Central memory CD8-positive, alpha-beta T cell (primary cell): ENCODE data around the gene KRT8.

Experiments used
- ATAC-seq: fragments of 150-1000 bp; cut with Tn5 transposase; replicated peaks from 2 replicates; pipeline ENCODE4 v1.10.0; 2022; ENCODE audit warnings: mild to moderate bottlenecking, moderate FRiP score, moderate number of reproducible peaks; ENCODE audit not compliant: poor library complexity, severe bottlenecking; ENCODE audit errors: extremely low read depth
- DNase-seq, 2 donors: peaks; one replicate each; pipeline ENCODE4 v3.0.0; 2021; ENCODE audit warnings: low spot score in 2 of 2
- H3K27ac Mint-ChIP-seq: one replicate; pipeline ENCODE4 v1.8.0; 2022; ENCODE audit warnings: low read depth, mild to moderate bottlenecking, moderate library complexity, mixed read lengths
- H3K27me3 Mint-ChIP-seq: one replicate; pipeline ENCODE4 v1.8.0; 2022; ENCODE audit warnings: mixed read lengths
- H3K36me3 Mint-ChIP-seq: one replicate; pipeline ENCODE4 v1.8.0; 2022; ENCODE audit warnings: mild to moderate bottlenecking, moderate library complexity, mixed read lengths; ENCODE audit not compliant: insufficient read depth
- H3K4me1 Mint-ChIP-seq: one replicate; pipeline ENCODE4 v1.8.0; 2022; ENCODE audit warnings: mixed read lengths
- H3K4me3 Mint-ChIP-seq: one replicate; pipeline ENCODE4 v1.8.0; 2022; ENCODE audit warnings: mild to moderate bottlenecking, moderate library complexity, mixed read lengths
- H3K9me3 Mint-ChIP-seq: one replicate; pipeline ENCODE4 v1.8.0; 2022; ENCODE audit warnings: mixed read lengths

Gene KRT8

GRCh38 chr12:52918784-52919183 is 13.9 kb upstream of the KRT8 start:
- Mint-ChIP-seq H3K4me1 (no peaks in the 10 kb centered on the region), H3K27ac (no peak overlapping the region), H3K4me3 (no peak overlapping the region), H3K9me3 (no peaks in the 10 kb centered on the region), H3K27me3 (peaks cover 15% of the 10 kb centered on the region), H3K36me3 (peaks cover 2% of the 10 kb centered on the region)
- DNase-seq (no peak), ATAC-seq (no peak)

DNA sequence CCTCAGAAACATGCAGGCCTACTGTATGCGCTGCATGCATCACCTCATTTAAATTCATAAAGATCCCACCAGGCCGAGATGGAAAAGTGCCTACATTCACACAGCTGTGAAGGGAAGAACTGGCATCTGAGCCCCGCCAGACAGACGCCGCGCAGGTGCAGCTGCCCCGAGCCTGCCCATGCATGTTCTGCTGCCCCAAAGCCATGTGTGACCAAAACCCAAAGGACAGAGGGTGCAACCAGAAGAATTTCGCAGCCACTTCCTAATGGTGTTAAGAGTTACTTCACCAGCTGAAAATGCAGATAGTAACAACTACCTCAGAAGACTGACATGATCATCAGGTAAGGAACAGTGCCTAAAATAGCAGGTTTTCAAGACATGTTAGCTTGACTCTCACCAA is 13.5 kb upstream of the KRT8 start:
- DNase-seq = no peak
- H3K27ac Mint-ChIP-seq = no peak overlapping the region
- H3K36me3 Mint-ChIP-seq = peaks cover 2% of the 10 kb centered on the region
- ATAC-seq = no peak
- peaks cover 15% of the 10 kb centered on the region for H3K27me3 Mint-ChIP-seq
- H3K9me3 Mint-ChIP-seq = no peaks in the 10 kb centered on the region
- H3K4me1 Mint-ChIP-seq = no peaks in the 10 kb centered on the region
- H3K4me3 Mint-ChIP-seq = no peak overlapping the region

- no peak for ATAC-seq
- Mint-ChIP-seq H3K36me3 (peaks cover 2% of the 10 kb centered on the region), H3K4me1 (no peaks in the 10 kb centered on the region), H3K27me3 (peaks cover 15% of the 10 kb centered on the region), H3K9me3 (no peaks in the 10 kb centered on the region), H3K27ac (no peak overlapping the region), H3K4me3 (no peak overlapping the region)
- DNase-seq = no peak
Observed at GRCh38 chr12:52917800-52918199, 12.9 kb upstream of the KRT8 start.

DNA sequence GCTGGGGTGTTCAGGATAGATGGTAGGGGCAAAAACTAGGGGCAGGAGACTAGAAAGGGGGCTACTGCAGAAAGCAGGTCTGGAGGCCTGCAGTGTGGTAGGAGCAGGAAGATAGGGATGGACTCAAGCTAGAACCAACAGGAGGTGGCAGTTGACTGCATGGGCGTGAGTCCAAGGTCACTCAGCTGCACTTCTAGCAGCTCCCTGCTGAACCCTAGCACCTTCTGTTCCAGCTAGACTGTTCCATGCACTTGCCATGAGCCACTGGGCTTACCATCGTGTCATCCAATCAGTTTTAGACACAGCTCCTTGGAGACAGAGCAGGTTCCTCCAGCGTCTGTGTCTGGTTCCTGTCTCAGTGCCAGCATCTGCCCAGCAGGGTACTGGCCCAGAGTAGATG is 11.3 kb upstream of the KRT8 start:
- Mint-ChIP-seq H3K27me3 (peaks cover 15% of the 10 kb centered on the region), H3K4me1 (no peaks in the 10 kb centered on the region), H3K36me3 (peaks cover 2% of the 10 kb centered on the region), H3K27ac (no peak overlapping the region), H3K4me3 (no peak overlapping the region), H3K9me3 (no peaks in the 10 kb centered on the region)
- ATAC-seq (no peak), DNase-seq (no peak)

DNA sequence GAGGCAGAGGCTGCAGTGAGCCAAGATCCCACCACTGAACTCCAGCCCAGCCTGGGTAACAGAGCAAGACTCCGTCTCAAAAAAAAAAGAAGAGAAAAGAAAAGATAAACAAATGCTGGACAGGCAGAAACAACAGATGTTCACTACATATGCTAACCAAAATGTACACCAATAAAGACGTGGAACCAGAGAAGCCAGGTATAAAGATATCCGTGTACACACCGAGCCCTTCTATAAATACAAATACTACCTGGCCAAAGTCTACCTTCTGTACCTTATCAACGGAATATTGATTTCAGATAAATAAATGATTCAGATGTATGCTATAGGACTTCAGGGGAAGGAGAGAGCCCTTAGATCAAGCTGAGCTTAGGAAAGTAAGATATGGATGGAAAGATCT is 10.8 kb upstream of the KRT8 start:
- Mint-ChIP-seq H3K4me1 (no peaks in the 10 kb centered on the region), H3K4me3 (no peak overlapping the region), H3K36me3 (peaks cover 2% of the 10 kb centered on the region), H3K27me3 (peaks cover 15% of the 10 kb centered on the region), H3K27ac (no peak overlapping the region), H3K9me3 (no peaks in the 10 kb centered on the region)
- ATAC-seq (no peak), DNase-seq (no peak)

GRCh38 chr12:52914576-52915121 is 9.8 kb upstream of the KRT8 start:
- Mint-ChIP-seq H3K9me3 (no peaks in the 10 kb centered on the region), H3K27me3 (peaks cover 15% of the 10 kb centered on the region), H3K27ac (no peak overlapping the region), H3K4me3 (no peak overlapping the region), H3K4me1 (no peaks in the 10 kb centered on the region), H3K36me3 (peaks cover 2% of the 10 kb centered on the region)
- DNase-seq (no peak), ATAC-seq (no peak)

DNA sequence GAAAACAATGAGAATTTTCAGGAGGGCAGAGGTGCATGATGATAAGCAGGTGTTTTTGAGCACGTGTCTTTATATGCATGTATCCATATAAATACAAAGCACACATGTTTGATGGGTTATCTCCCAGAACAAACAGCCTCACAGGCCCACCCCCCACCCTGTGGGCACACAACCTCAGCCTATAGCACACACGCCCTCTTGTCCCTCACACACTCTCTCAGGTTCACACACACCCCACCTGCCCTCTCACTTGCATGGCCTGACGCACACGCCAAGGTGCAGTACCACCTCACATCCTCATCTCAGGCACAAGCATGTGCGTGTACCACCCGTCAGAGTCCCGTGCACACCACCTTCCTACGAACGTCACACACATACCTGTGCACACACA is 8.6 kb upstream of the KRT8 start:
- no peak overlapping the region for H3K27ac Mint-ChIP-seq
- no peaks in the 10 kb centered on the region for H3K36me3 Mint-ChIP-seq
- H3K9me3 Mint-ChIP-seq = no peaks in the 10 kb centered on the region

DNA sequence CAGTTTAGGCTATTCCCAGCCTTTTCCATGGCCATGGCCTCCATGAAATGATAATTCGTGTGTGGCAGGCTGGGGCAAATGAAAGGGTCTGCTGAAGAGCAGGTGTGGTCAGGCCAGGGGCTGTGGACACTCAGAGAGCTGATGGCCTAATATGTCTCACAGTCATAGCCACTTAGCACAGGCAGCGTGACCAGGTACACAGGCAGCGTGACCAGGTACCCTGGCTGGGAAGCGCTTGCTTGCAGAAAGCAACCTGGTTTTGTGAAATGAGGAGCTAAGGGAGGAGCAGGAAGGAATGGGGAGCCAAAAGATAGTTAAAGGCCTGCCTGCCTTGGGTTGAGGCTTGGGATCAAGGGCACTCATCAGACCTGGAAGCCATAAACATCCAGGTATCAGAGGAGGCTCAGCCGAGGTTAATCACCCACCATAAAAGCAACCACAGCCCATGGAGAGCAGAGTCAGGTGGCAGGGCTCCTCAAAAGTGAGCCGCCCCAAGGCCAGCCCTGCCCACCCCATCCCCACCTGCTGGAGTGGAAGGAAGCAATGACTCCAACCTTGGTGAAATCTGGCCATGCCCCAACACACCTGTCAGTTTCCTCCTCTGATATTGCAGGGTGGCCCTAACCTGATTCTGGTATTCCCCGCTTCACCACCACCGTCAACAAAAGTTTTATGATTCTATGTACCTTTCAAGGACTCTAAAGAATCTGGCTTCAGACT is 8.0 kb upstream of the KRT8 start:
- Mint-ChIP-seq H3K4me3 (no peak overlapping the region), H3K9me3 (no peaks in the 10 kb centered on the region), H3K36me3 (no peaks in the 10 kb centered on the region), H3K4me1 (no peaks in the 10 kb centered on the region), H3K27me3 (peaks cover 15% of the 10 kb centered on the region), H3K27ac (no peak overlapping the region)
- no peak for ATAC-seq
- DNase-seq = no peak

More for the DNA sequence above, 8.6 kb upstream of the KRT8 start:
- Mint-ChIP-seq H3K27me3 (peaks cover 15% of the 10 kb centered on the region), H3K4me3 (no peak overlapping the region), H3K4me1 (no peaks in the 10 kb centered on the region)
- no peak for DNase-seq
- no peak for ATAC-seq

- Mint-ChIP-seq H3K27me3 (peaks cover 10% of the 10 kb centered on the region), H3K4me1 (no peaks in the 10 kb centered on the region), H3K36me3 (no peaks in the 10 kb centered on the region), H3K9me3 (no peaks in the 10 kb centered on the region), H3K4me3 (no peak overlapping the region), H3K27ac (no peak overlapping the region)
- ATAC-seq (no peak), DNase-seq (no peak)
Observed at GRCh38 chr12:52910248-52910883, 5.5 kb upstream of the KRT8 start.

- Mint-ChIP-seq H3K27me3 (peaks cover 5% of the 10 kb centered on the region), H3K4me3 (no peak overlapping the region), H3K4me1 (no peaks in the 10 kb centered on the region), H3K9me3 (no peaks in the 10 kb centered on the region), H3K36me3 (no peaks in the 10 kb centered on the region), H3K27ac (no peak overlapping the region)
- DNase-seq (no peak), ATAC-seq (no peak)
Observed at GRCh38 chr12:52909796-52910195, 4.9 kb upstream of the KRT8 start.

GRCh38 chr12:52909331-52909730 is 4.5 kb upstream of the KRT8 start:
- no peak overlapping the region for H3K27ac Mint-ChIP-seq

DNA sequence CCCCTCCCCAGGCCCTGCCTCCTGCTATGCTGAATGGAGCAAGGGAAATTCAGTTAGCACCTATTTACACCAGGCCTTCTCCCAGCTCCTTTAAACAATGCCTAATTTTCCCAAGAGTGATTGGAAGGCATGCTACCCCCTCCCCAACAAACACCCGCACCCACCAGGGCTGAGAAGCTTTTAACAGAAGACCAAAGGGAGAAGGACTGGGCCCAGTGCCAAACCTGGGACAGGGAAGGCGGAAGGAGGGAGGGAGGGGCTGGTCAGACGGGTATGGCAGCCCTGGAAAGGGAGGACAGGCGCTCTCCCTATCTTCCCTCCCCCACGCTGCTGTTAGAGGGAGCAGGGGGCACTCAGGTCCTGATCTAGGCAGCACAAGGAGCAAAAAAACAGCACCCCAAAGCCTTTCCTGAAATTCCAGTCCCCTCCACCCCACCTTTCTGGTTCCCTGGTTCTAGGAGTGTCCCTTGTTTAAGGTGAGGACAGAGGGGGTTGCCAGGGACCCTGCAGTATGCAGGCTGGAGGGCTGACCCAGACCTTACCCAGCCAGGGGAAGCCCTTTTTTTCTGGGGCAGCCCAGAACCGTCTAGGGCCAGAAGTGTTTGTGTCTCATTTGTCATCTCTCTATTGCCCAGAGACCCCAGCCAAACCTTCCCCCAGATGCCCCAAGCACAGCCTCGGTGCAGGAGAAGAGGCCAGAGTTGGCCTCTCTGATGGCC is 2.4 kb upstream of the KRT8 start:
- Mint-ChIP-seq H3K27ac (no peak overlapping the region), H3K9me3 (no peaks in the 10 kb centered on the region), H3K4me3 (no peak overlapping the region), H3K4me1 (peaks cover 6% of the 10 kb centered on the region), H3K36me3 (peaks cover 2% of the 10 kb centered on the region), H3K27me3 (no peaks in the 10 kb centered on the region)
- ATAC-seq = no peak
- DNase-seq = no peak

More at GRCh38 chr12:52909331-52909730, 4.5 kb upstream of the KRT8 start:
- H3K27me3 Mint-ChIP-seq = no peaks in the 10 kb centered on the region
- no peak overlapping the region for H3K4me3 Mint-ChIP-seq
- ATAC-seq (no peak), DNase-seq (no peak)
- H3K9me3 Mint-ChIP-seq = no peaks in the 10 kb centered on the region
- H3K36me3 Mint-ChIP-seq = peaks cover under 1% of the 10 kb centered on the region
- H3K4me1 Mint-ChIP-seq = no peaks in the 10 kb centered on the region
